ENCODE measurements around the gene MCRIP2. TPM values are rescaled to one million over a fixed set of nuclear protein-coding genes. Genes with fewer than 3 reads are reported as not detected.

MCRIP2 gene
- total and polyA plus RNA-seq, 9 donors, result 0.98 to 42.3 (median 31.2) TPM

DNA sequence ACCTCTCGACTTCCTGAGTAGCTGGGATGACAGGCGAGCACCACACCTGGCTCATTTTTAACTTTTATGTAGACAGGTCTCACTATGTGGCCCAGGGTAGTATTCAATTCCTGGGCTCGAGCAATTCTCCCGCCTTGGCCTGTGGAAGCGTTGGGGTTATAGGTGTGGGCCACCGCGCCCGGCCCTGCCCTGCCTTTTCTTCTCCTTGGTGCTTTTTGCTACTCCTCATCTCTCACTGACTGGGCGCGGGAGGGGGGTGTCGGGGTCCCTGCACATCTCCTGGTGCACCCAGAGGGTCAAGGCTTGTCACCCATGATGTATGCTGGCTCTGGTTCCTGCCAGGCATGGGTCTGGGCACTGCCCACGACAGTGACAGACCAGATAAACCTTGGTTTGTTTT is 2.9 kb downstream of the MCRIP2 start:
- H3K27me3 ChIP-seq, result no peaks in the 10 kb centered on the region
- peaks cover 19% of the 10 kb centered on the region for H3K4me1 ChIP-seq (ENCODE audit: insufficient read depth)
- no peak for DNase-seq
- 89 to 91% (median 89%) methylated on average over 12 of the region's 12 CpGs for WGBS, 3 donors
- H3K9me3 ChIP-seq, result no peaks in the 10 kb centered on the region
- TF ChIP-seq, protein P1, sequence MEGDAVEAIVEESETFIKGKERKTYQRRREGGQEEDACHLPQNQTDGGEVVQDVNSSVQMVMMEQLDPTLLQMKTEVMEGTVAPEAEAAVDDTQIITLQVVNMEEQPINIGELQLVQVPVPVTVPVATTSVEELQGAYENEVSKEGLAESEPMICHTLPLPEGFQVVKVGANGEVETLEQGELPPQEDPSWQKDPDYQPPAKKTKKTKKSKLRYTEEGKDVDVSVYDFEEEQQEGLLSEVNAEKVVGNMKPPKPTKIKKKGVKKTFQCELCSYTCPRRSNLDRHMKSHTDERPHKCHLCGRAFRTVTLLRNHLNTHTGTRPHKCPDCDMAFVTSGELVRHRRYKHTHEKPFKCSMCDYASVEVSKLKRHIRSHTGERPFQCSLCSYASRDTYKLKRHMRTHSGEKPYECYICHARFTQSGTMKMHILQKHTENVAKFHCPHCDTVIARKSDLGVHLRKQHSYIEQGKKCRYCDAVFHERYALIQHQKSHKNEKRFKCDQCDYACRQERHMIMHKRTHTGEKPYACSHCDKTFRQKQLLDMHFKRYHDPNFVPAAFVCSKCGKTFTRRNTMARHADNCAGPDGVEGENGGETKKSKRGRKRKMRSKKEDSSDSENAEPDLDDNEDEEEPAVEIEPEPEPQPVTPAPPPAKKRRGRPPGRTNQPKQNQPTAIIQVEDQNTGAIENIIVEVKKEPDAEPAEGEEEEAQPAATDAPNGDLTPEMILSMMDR (IDR thresholded peaks at IDR 0.05), result no peak
- TF ChIP-seq EP300 (IDR thresholded peaks at IDR 0.05), result no peak
- no peak for TF ChIP-seq POLR2A (IDR thresholded peaks at IDR 0.05)
- H3K36me3 ChIP-seq, result no peaks in the 10 kb centered on the region
- H3K4me3 ChIP-seq, result no peak overlapping the region
- no peak overlapping the region for H3K27ac ChIP-seq
- intact Hi-C loops (cut with DNase I), result loop anchor here in 1 of 4 donors (5.0 kb wide), 1 partner anchor 62 kb away; no protein-coding TSS in a partner anchor

GRCh38 chr16:645852-646678 is 4.4 kb downstream of the MCRIP2 start:
- intact Hi-C loops (cut with DNase I), result no loop called here
- Histone ChIP-seq H3K27me3 (no peaks in the 10 kb centered on the region), H3K4me3 (no peak overlapping the region), H3K27ac (peak overlapping the region in 1 of 2 donors; percentile 48), H3K36me3 (no peaks in the 10 kb centered on the region), H3K9me3 (no peaks in the 10 kb centered on the region), H3K4me1 (ENCODE audit: insufficient read depth) (peaks cover 22% of the 10 kb centered on the region)
- peak in 1 of 5 donors; percentile 73 for DNase-seq
- WGBS, 3 donors, result 61 to 67% (median 67%) methylated on average over 29 to 32 of the region's 32 CpGs
- TF ChIP-seq, protein P1 (IDR thresholded peaks at IDR 0.05), result no peak
- TF ChIP-seq POLR2A (IDR thresholded peaks at IDR 0.05), result no peak
- no peak for TF ChIP-seq EP300 (IDR thresholded peaks at IDR 0.05)

DNA sequence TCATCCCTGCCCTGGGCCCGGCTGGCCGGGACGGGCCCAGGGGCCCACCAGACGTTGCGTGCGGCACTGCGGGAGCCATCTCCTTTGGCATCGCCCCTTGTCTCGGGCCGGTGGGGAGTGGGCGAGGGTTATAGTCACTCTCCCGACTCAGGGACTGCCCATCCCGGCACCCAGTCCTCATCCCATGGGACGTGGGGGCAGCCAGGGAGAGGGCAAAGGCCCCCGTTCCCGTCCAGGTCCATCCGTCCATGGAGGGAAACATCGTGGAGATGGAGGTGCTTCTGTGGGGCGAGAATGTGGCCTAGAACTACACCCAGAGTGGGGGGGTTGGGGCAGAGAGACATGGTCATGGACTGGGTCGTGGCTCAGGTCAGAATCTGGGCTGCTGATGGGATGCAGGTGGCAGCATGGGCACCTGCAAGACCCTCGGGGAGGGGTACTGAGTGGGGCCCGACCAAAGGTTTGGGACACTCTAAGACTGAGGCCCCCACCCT is 5.1 kb downstream of the MCRIP2 start:
- Histone ChIP-seq H3K27ac (peak overlapping the region in 1 of 2 donors; percentile 48), H3K4me1 (ENCODE audit: insufficient read depth) (peaks cover 22% of the 10 kb centered on the region)
- WGBS, 3 donors, result 66 to 76% (median 75%) methylated on average over 20 to 22 of the region's 22 CpGs

DNA sequence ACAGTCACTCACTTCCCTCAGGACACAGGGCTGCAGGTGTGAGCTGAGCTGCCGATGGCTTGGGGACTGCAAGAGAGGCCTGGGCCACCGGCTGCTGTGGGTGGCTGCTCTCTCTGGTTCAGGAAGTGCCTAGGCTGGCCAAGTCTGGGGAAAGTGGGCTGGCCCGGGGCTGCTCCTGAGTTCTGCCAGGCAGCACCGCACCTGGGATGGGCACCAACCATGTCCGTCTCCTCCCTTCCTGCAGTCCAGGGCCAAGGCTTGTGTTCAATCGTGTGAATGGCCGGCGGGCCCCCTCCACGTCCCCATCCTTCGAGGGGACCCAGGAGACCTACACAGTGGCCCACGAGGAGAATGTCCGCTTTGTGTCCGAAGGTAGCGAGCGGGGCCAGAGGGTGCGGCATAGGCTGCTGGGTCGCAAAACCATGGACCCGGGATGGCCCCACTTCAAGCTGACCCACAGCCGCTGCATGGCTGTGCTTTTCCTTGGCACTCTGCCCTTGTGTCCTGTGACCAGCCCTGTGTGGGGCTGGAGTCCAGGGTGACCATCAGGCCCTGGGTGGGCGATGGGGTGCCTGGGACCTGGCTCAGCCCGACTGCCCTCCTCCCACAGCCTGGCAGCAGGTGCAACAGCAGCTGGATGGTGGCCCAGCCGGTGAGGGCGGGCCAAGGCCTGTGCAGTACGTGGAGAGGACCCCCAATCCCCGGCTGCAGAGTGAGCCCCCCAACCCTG is 5.7 kb downstream of the MCRIP2 start:
- Histone ChIP-seq H3K36me3 (no peaks in the 10 kb centered on the region), H3K27me3 (no peaks in the 10 kb centered on the region), H3K27ac (no peak overlapping the region), H3K4me1 (ENCODE audit: insufficient read depth) (peaks cover 22% of the 10 kb centered on the region), H3K9me3 (no peaks in the 10 kb centered on the region), H3K4me3 (no peak overlapping the region)
- WGBS, 3 donors, result 74 to 86% (median 77%) methylated on average over 24 to 25 of the region's 25 CpGs
- DNase-seq, result no peak
- TF ChIP-seq, protein P1 (IDR thresholded peaks at IDR 0.05), result no peak
- TF ChIP-seq POLR2A (IDR thresholded peaks at IDR 0.05) (no peak), EP300 (IDR thresholded peaks at IDR 0.05) (no peak)
- intact Hi-C loops (cut with DNase I), result no loop called here

More for the DNA sequence above, 5.1 kb downstream of the MCRIP2 start:
- no peak for DNase-seq
- intact Hi-C loops (cut with DNase I), result no loop called here
- Histone ChIP-seq H3K27me3 (no peaks in the 10 kb centered on the region), H3K36me3 (no peaks in the 10 kb centered on the region), H3K4me3 (no peak overlapping the region), H3K9me3 (no peaks in the 10 kb centered on the region)
- TF ChIP-seq, protein P1 (IDR thresholded peaks at IDR 0.05), result no peak
- no peak for TF ChIP-seq POLR2A (IDR thresholded peaks at IDR 0.05)
- no peak for TF ChIP-seq EP300 (IDR thresholded peaks at IDR 0.05)
